ENCODE results near the gene COL5A1. TPM values are rescaled to one million over a fixed set of nuclear protein-coding genes. Genes with fewer than 3 reads are reported as not detected.

Gene COL5A1
- total RNA-seq, 1 experiment from 2014 or later, result 9.5 TPM

DNA sequence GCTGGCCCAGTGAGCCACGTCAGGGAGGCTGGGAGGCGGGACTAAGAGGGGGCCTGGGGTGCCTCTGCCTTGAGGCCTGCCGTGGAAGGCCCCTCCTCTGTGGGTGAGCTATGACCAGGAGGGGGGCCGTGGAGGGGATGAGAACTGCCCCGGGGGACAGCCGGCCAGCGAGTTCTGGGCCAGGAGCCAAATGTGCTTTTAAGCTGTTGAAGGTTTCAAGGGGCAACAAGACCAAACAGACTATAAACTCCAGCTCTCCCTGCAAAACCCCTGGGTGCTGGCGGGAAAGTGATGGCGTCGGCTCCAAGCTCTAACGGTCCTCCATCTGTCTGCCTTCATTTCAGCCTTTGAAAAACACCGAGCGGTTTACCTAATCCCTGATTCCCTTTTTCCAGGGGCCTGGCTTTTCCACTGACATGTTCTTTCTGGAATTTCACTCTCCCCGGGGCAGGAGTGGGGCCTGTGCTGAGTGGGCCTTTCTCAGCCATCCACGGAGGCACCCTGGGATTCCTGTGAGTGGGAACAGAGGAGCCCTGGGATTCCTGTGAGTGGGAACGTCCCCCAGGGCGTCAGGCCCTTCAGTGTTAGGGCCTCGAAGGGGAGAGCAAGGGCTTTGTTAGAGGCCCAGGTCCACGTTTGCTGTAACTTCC, 65.6 kb downstream of the COL5A1 start:
- Mint-ChIP-seq H3K36me3 (ENCODE audit: insufficient read depth in 1 of 3, low read depth in 3 of 3) (peaks cover 0 to 4% (median 1%) of the 10 kb centered on the region in 3 experiments; a peak in 4 of 7 replicates), H3K4me3 (no peak overlapping the region), H3K4me1 (peaks cover 0 to 5% of the 10 kb centered on the region in 2 experiments; a peak in 1 of 4 replicates), H3K27me3 (ENCODE audit: low read depth) (no peaks in the 10 kb centered on the region), H3K27ac (no peak overlapping the region; a peak in 2 of 7 replicates), H3K9me3 (peaks cover 3 to 6% of the 10 kb centered on the region in 2 experiments; a peak in 3 of 5 replicates)
- Histone ChIP-seq H2BK15ac (ENCODE audit: low read depth, low read length) (no peak overlapping the region), H3K23ac (ENCODE audit: insufficient read length, low read depth, low read length) (no peak overlapping the region), H3K79me2 (ENCODE audit: insufficient read depth, low read length) (no peaks in the 10 kb centered on the region), H4K8ac (replicated peaks; ENCODE audit: insufficient read length, low read depth, low read length) (no peak overlapping the region), H4K5ac (ENCODE audit: insufficient read length, low read depth, low read length) (no peak overlapping the region), H3K27ac (ENCODE audit: insufficient read length, low read depth, low read length) (no peak overlapping the region), H3K79me1 (ENCODE audit: insufficient read depth, low read depth, low read length, poor library complexity, severe bottlenecking) (no peaks in the 10 kb centered on the region), H2BK20ac (ENCODE audit: low read depth, low read length, poor library complexity, severe bottlenecking) (no peak overlapping the region), H3T11ph (ENCODE audit: low read length) (no peak overlapping the region), H3K18ac (ENCODE audit: insufficient read length, low read depth, low read length) (no peak overlapping the region), H3K23me2 (ENCODE audit: insufficient read length, low read depth, low read length, poor library complexity, severe bottlenecking) (no peaks in the 10 kb centered on the region), H4K20me1 (ENCODE audit: control insufficient read depth, insufficient read depth, insufficient read length) (no peaks in the 10 kb centered on the region), H3K56ac (ENCODE audit: insufficient read length, low read depth, low read length) (no peak overlapping the region), H3K4ac (ENCODE audit: low read depth, low read length) (no peak overlapping the region), H2BK12ac (ENCODE audit: insufficient read length, low read depth, low read length) (no peak overlapping the region), H3K4me2 (ENCODE audit: insufficient read depth, insufficient read length, low read length) (no peak overlapping the region), H2AFZ (ENCODE audit: low read length) (no peak overlapping the region), H3K9me3 (ENCODE audit: control insufficient read depth, low read depth, low read length) (no peaks in the 10 kb centered on the region), H3K4me1 (ENCODE audit: insufficient read depth, low read length) (no peaks in the 10 kb centered on the region), H3K14ac (ENCODE audit: insufficient read depth, low read length) (no peak overlapping the region), H2AK5ac (ENCODE audit: insufficient read length, low read length) (no peak overlapping the region), H2BK120ac (ENCODE audit: low read depth, low read length, poor library complexity, severe bottlenecking) (no peak overlapping the region), H3K27me3 (ENCODE audit: insufficient read depth, low read length) (no peaks in the 10 kb centered on the region), H3K9ac (ENCODE audit: extremely low read depth, insufficient read length, low read length) (no peak overlapping the region), H2BK5ac (ENCODE audit: insufficient read length, low read length) (no peak overlapping the region), H4K91ac (ENCODE audit: insufficient read length, low read depth, low read length) (no peak overlapping the region)
- WGBS (ENCODE audit: extremely low coverage, insufficient read length, low lambda C conversion rate), result no CpG with 5 or more reads among the region's 19 CpGs
- no peak for DNase-seq
- TF ChIP-seq CTCF (conservative IDR thresholded peaks at IDR 0.05), result no peak
